ENCODE measurements around the gene PLXNB2.
"Not testable (repeated sequence)": the region's sequence is repeated elsewhere in the genome, so short reads cannot be mapped to it uniquely, and the experiment has no call there.

DNA sequence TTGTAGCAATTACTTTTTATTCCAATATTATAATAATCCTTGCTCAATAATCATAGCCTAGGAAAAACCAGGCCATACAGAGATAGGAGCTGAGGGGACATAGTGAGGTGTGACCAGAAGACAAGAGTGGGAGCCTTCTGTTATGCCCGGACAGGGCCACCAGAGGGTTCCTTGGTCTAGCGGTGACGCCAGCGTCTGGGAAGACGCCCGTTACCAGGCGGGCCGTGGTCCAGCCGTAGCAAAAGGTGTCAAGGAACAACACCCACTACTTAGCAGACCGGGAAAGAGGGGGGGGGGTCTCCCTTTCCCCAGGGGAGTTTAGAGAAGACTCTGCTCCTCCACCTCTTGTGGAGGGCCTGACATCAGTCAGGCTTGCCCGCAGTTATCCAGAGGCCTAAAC, 34.1 kb downstream of the PLXNB2 start:
- TF ChIP-seq, protein P1, sequence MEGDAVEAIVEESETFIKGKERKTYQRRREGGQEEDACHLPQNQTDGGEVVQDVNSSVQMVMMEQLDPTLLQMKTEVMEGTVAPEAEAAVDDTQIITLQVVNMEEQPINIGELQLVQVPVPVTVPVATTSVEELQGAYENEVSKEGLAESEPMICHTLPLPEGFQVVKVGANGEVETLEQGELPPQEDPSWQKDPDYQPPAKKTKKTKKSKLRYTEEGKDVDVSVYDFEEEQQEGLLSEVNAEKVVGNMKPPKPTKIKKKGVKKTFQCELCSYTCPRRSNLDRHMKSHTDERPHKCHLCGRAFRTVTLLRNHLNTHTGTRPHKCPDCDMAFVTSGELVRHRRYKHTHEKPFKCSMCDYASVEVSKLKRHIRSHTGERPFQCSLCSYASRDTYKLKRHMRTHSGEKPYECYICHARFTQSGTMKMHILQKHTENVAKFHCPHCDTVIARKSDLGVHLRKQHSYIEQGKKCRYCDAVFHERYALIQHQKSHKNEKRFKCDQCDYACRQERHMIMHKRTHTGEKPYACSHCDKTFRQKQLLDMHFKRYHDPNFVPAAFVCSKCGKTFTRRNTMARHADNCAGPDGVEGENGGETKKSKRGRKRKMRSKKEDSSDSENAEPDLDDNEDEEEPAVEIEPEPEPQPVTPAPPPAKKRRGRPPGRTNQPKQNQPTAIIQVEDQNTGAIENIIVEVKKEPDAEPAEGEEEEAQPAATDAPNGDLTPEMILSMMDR (IDR thresholded peaks at IDR 0.05) = not testable (repeated sequence)
- not testable (repeated sequence) for TF ChIP-seq POLR2AphosphoS5, POLR2A (IDR thresholded peaks at IDR 0.05)

Measured in gastroesophageal sphincter (tissue), 3 donors.